Activated B cell treated with CpG ODN at 0.5 μM for 24 hours (primary cell): ENCODE measurements around the gene INTS1. TPM values are rescaled to one million over a fixed set of nuclear protein-coding genes. Genes with fewer than 3 reads are reported as not detected.

Experiments
- ATAC-seq: fragments of 200-7000 bp; cut with Tn5 transposase; one replicate; pipeline ENCODE4 v1.10.0; 2021; ENCODE audit warnings: low read depth, mild to moderate bottlenecking, moderate library complexity
- CTCF ChIA-PET: fragments of 350-600 bp; sonication (Branson Sonifier 250); formaldehyde crosslinking; loops from one replicate; lab custom pipeline; 2021; ENCODE audit warnings: antibody characterized with exemption; lab: Charles Lee
- POLR2A ChIA-PET: fragments of 350-600 bp; sonication (Branson Sonifier 250); formaldehyde crosslinking; loops from one replicate; lab custom pipeline; 2021; ENCODE audit warnings: antibody characterized with exemption; lab: Charles Lee
- DNase-seq: peaks from one replicate; pipeline ENCODE4 v3.0.0; 2022
- H3K27ac Mint-ChIP-seq: one replicate; pipeline ENCODE4 v1.8.0; 2020; ENCODE audit warnings: mixed read lengths
- H3K27me3 Mint-ChIP-seq: one replicate; pipeline ENCODE4 v1.8.0; 2021; ENCODE audit warnings: mixed read lengths
- H3K36me3 Mint-ChIP-seq: one replicate; pipeline ENCODE4 v1.8.0; 2021; ENCODE audit warnings: low read depth, mixed read lengths
- H3K4me1 Mint-ChIP-seq: one replicate; pipeline ENCODE4 v1.8.0; 2021; ENCODE audit warnings: mixed read lengths
- H3K4me3 Mint-ChIP-seq: one replicate; pipeline ENCODE4 v1.8.0; 2020; ENCODE audit warnings: mild to moderate bottlenecking, mixed read lengths
- H3K9me3 Mint-ChIP-seq: one replicate; pipeline ENCODE4 v1.8.0; 2020; ENCODE audit warnings: mixed read lengths
- CTCF ChIP-seq: fragments of 200-600 bp; IDR thresholded peaks from one replicate; pipeline ENCODE4 v1.8.0; 2022; ENCODE audit warnings: antibody characterized with exemption, mild to moderate bottlenecking
- intact Hi-C: fragments of 100-400 bp; cut with micrococcal nuclease; formaldehyde crosslinking; loops from one replicate; pipeline ENCODE4 v1.15.1; 2024
- total RNA-seq: library from RNA; stranded (reverse); gene quantifications from 2 replicates; pipeline ENCODE4 v1.2.3, GENCODE V29; 2022

The INTS1 gene
- 97.6 and 110 TPM in 2 replicates for total RNA-seq

- ATAC-seq (peak; percentile 91), DNase-seq (peak; percentile 86)
- Mint-ChIP-seq H3K27me3 (no peaks in the 10 kb centered on the region), H3K4me3 (peak within 1 kb of the TSS; percentile 87), H3K4me1 (peaks cover 55% of the 10 kb centered on the region), H3K9me3 (no peaks in the 10 kb centered on the region), H3K27ac (peak within 1 kb of the TSS; percentile 71), H3K36me3 (peaks cover 31% of the 10 kb centered on the region)
- peak; percentile 55 for TF ChIP-seq CTCF
- ChIA-PET CTCF (no interaction called here), POLR2A (interaction anchor here (0.6 to 4.1 kb wide), 4 partner anchors 9 to 66 kb away, joined by 3 to 31 read pairs (median 6); no protein-coding TSS in a partner anchor)
- intact Hi-C loops, result loop anchor here (1.0 to 5.0 kb wide), 5 partner anchors 28 to 66 kb away; partner anchors contain the start of genes MICALL2, PSMG3 and TMEM184A
These were observed at the start of gene INTS1 for GRCh38 chr7:1503816-1504775. TSS of gene INTS1 (minus strand) at chr7:1504389. CDS start at chr7:1503960, 429 bp downstream.

- POLR2A ChIA-PET, result no interaction called here
- Mint-ChIP-seq H3K27ac (no peak overlapping the region), H3K4me3 (no peak overlapping the region), H3K27me3 (no peaks in the 10 kb centered on the region), H3K4me1 (peaks cover 3% of the 10 kb centered on the region), H3K9me3 (no peaks in the 10 kb centered on the region), H3K36me3 (no peaks in the 10 kb centered on the region)
- CTCF ChIA-PET, result no interaction called here
- no peak for TF ChIP-seq CTCF
- DNase-seq (no peak), ATAC-seq (no peak)
- intact Hi-C loops, result no loop called here
These were observed 49.5 kb upstream of the INTS1 start for GRCh38 chr7:1553512-1554210.

- Mint-ChIP-seq H3K9me3 (no peaks in the 10 kb centered on the region), H3K4me3 (no peak overlapping the region), H3K27ac (no peak overlapping the region), H3K4me1 (peaks cover 6% of the 10 kb centered on the region), H3K36me3 (no peaks in the 10 kb centered on the region), H3K27me3 (no peaks in the 10 kb centered on the region)
- CTCF ChIA-PET, result no interaction called here
- POLR2A ChIA-PET, result no interaction called here
- intact Hi-C loops, result no loop called here
- DNase-seq, result no peak
- ATAC-seq, result no peak
- no peak for TF ChIP-seq CTCF
These were observed 48.0 kb upstream of the INTS1 start for GRCh38 chr7:1552200-1552599.

- H3K36me3 Mint-ChIP-seq, result no peaks in the 10 kb centered on the region
- intact Hi-C loops, result no loop called here
- H3K9me3 Mint-ChIP-seq, result no peaks in the 10 kb centered on the region
- H3K27me3 Mint-ChIP-seq, result no peaks in the 10 kb centered on the region
- no peak overlapping the region for H3K27ac Mint-ChIP-seq
- H3K4me3 Mint-ChIP-seq, result no peak overlapping the region
- POLR2A ChIA-PET, result no interaction called here
- H3K4me1 Mint-ChIP-seq, result peaks cover 3% of the 10 kb centered on the region
- no peak for ATAC-seq
- CTCF ChIA-PET, result no interaction called here
- TF ChIP-seq CTCF, result no peak
- DNase-seq, result no peak
These were observed 46.6 kb upstream of the INTS1 start for GRCh38 chr7:1550846-1551155.
